GM19351 (cell line): ENCODE data around the gene SCN7A.

Experiments
- ATAC-seq: cut with Tn5 transposase; IDR thresholded peaks from one replicate; pipeline ENCODE4 v1.9.1; 2021; ENCODE audit warnings: mild to moderate bottlenecking, moderate library complexity; ENCODE audit not compliant: unreplicated experiment

SCN7A gene

GRCh38 chr2:166494140-166494624 lies at the start of gene SCN7A:
Gene SCN7A (minus strand): TSS chr2:166494249. CDS start chr2:166477696, 16,553 bp downstream.
- ATAC-seq, result no peak

GRCh38 chr2:166539340-166540162 lies 45.5 kb upstream of the SCN7A start:
- peak; percentile 97 for ATAC-seq

GRCh38 chr2:166536111-166536510 lies 42.1 kb upstream of the SCN7A start:
- ATAC-seq, result no peak

GRCh38 chr2:166521155-166521554 lies 27.1 kb upstream of the SCN7A start:
- ATAC-seq, result no peak

GRCh38 chr2:166520604-166521003 lies 26.6 kb upstream of the SCN7A start:
- no peak for ATAC-seq

GRCh38 chr2:166519391-166519962 lies 25.4 kb upstream of the SCN7A start:
- ATAC-seq, result no peak

GRCh38 chr2:166518634-166519390 lies 24.8 kb upstream of the SCN7A start:
- no peak for ATAC-seq

GRCh38 chr2:166517533-166518061 lies 23.5 kb upstream of the SCN7A start:
- no peak for ATAC-seq

- ATAC-seq, result no peak
Observed at GRCh38 chr2:166516712-166517303, 22.8 kb upstream of the SCN7A start.

GRCh38 chr2:166513952-166514351 lies 19.9 kb upstream of the SCN7A start:
- ATAC-seq, result no peak

- ATAC-seq, result no peak
Observed at GRCh38 chr2:166499281-166499680, 5.2 kb upstream of the SCN7A start.

- ATAC-seq, result no peak
Observed at GRCh38 chr2:166491461-166491860, 2.6 kb downstream of the SCN7A start.

- no peak for ATAC-seq
Observed at GRCh38 chr2:166487171-166487570, 6.9 kb downstream of the SCN7A start.

GRCh38 chr2:166485558-166486178 lies 8.4 kb downstream of the SCN7A start:
- ATAC-seq, result no peak

- ATAC-seq, result no peak
Observed at GRCh38 chr2:166472332-166472731, 21.7 kb downstream of the SCN7A start.

- no peak for ATAC-seq
Observed at GRCh38 chr2:166468124-166469024, 25.7 kb downstream of the SCN7A start.

GRCh38 chr2:166464187-166464586 lies 29.9 kb downstream of the SCN7A start:
- no peak for ATAC-seq

- ATAC-seq, result no peak
Observed at GRCh38 chr2:166463640-166464039, 30.4 kb downstream of the SCN7A start.

GRCh38 chr2:166458674-166459073 lies 35.4 kb downstream of the SCN7A start:
- ATAC-seq, result no peak
